Peyer's patch (tissue), 4 donors: ENCODE results near the gene GRAPL. TPM values are rescaled to one million over a fixed set of nuclear protein-coding genes. Genes with fewer than 3 reads are reported as not detected.
"Not testable (repeated sequence)": the region's sequence is repeated elsewhere in the genome, so short reads cannot be mapped to it uniquely, and the experiment has no call there.

Source experiments
- DNase-seq, 3 donors: peaks; one replicate each; pipeline ENCODE4 v3.0.0-alpha.2; 2017 to 2019
- H3K27ac ChIP-seq, 4 donors: fragments of 200-600 bp; sonication (generic); one replicate each; pipeline ENCODE4 v1.5.1; 2016 to 2019
- H3K27me3 ChIP-seq, 2 donors: fragments of 200-600 bp; sonication (generic); one replicate each; pipeline ENCODE4 v1.5.1; 2019
- H3K36me3 ChIP-seq, 3 donors: fragments of 200-600 bp; sonication (generic); one replicate each; pipeline ENCODE4 v1.5.1; 2016 to 2019
- H3K4me1 ChIP-seq, 4 donors: fragments of 200-600 bp; sonication (generic); one replicate each; pipeline ENCODE4 v1.5.1; 2016 to 2019
- H3K4me3 ChIP-seq, 4 donors: fragments of 200-600 bp; sonication (generic); 1 replicate in 3 of 4; 2 replicates in 1 of 4; pipeline ENCODE4 v1.5.1; 2016 to 2019; ENCODE audit warnings: mild to moderate bottlenecking in 1 of 4
- H3K9me3 ChIP-seq, 4 donors: fragments of 200-600 bp; sonication (generic); one replicate each; pipeline ENCODE4 v1.5.1; 2016 to 2019; ENCODE audit warnings: mild to moderate bottlenecking in 1 of 4
- total RNA-seq, 4 donors: library from RNA; depleted of rRNA; stranded (reverse); fragments of >200 nt; gene quantifications; one replicate each; pipeline ENCODE4 v1.1.0, GENCODE V29; 2016

The GRAPL gene
- total RNA-seq, 4 donors from 2014 or later: 3.7 to 17.3 (median 9.2) TPM

GRCh38 chr17:19142419-19142818 lies 15.0 kb downstream of the GRAPL start:
- H3K4me3 ChIP-seq, H3K36me3 ChIP-seq, H3K27ac ChIP-seq, H3K9me3 ChIP-seq, H3K27me3 ChIP-seq, H3K4me1 ChIP-seq: not testable (repeated sequence)
- DNase-seq: peak in 1 of 3 donors; percentile 69

GRCh38 chr17:19143097-19143777 lies 15.8 kb downstream of the GRAPL start:
- H3K27me3 ChIP-seq, H3K36me3 ChIP-seq, H3K9me3 ChIP-seq, H3K27ac ChIP-seq, H3K4me1 ChIP-seq, H3K4me3 ChIP-seq, DNase-seq: not testable (repeated sequence)

- not testable (repeated sequence) for H3K9me3 ChIP-seq, DNase-seq, H3K36me3 ChIP-seq, H3K27me3 ChIP-seq, H3K4me3 ChIP-seq, H3K4me1 ChIP-seq, H3K27ac ChIP-seq
Measured at GRCh38 chr17:19144373-19144772, 17.0 kb downstream of the GRAPL start.

GRCh38 chr17:19145471-19145870 lies 18.1 kb downstream of the GRAPL start:
- not testable (repeated sequence) for H3K36me3 ChIP-seq, H3K27me3 ChIP-seq, H3K4me1 ChIP-seq

GRCh38 chr17:19150678-19151615 lies 23.6 kb downstream of the GRAPL start:
- H3K27me3 ChIP-seq, H3K9me3 ChIP-seq, DNase-seq, H3K36me3 ChIP-seq, H3K27ac ChIP-seq, H3K4me1 ChIP-seq, H3K4me3 ChIP-seq: not testable (repeated sequence)

More at GRCh38 chr17:19145471-19145870, 18.1 kb downstream of the GRAPL start:
- not testable (repeated sequence) for H3K4me3 ChIP-seq, DNase-seq, H3K27ac ChIP-seq, H3K9me3 ChIP-seq

GRCh38 chr17:19157628-19158027 lies 30.2 kb downstream of the GRAPL start:
- not testable (repeated sequence) for H3K36me3 ChIP-seq, H3K4me3 ChIP-seq, H3K27me3 ChIP-seq, H3K27ac ChIP-seq, H3K9me3 ChIP-seq, DNase-seq, H3K4me1 ChIP-seq

GRCh38 chr17:19158478-19158877 lies 31.1 kb downstream of the GRAPL start:
- H3K4me1 ChIP-seq, H3K4me3 ChIP-seq, DNase-seq, H3K36me3 ChIP-seq, H3K27me3 ChIP-seq, H3K27ac ChIP-seq, H3K9me3 ChIP-seq: not testable (repeated sequence)

GRCh38 chr17:19158938-19159337 lies 31.5 kb downstream of the GRAPL start:
- H3K27ac ChIP-seq, H3K36me3 ChIP-seq, H3K4me3 ChIP-seq, H3K27me3 ChIP-seq, H3K4me1 ChIP-seq, H3K9me3 ChIP-seq, DNase-seq: not testable (repeated sequence)

- H3K36me3 ChIP-seq, H3K9me3 ChIP-seq, H3K27me3 ChIP-seq, H3K4me3 ChIP-seq, DNase-seq, H3K27ac ChIP-seq, H3K4me1 ChIP-seq: not testable (repeated sequence)
Measured at GRCh38 chr17:19161308-19162107, 34.1 kb downstream of the GRAPL start.

GRCh38 chr17:19162384-19163216 lies 35.2 kb downstream of the GRAPL start:
- H3K4me3 ChIP-seq, H3K27ac ChIP-seq, H3K27me3 ChIP-seq, DNase-seq, H3K9me3 ChIP-seq, H3K36me3 ChIP-seq, H3K4me1 ChIP-seq: not testable (repeated sequence)

- H3K4me3 ChIP-seq, H3K36me3 ChIP-seq, H3K4me1 ChIP-seq, H3K27me3 ChIP-seq, DNase-seq, H3K27ac ChIP-seq, H3K9me3 ChIP-seq: not testable (repeated sequence)
Measured at GRCh38 chr17:19174422-19174821, 47.0 kb downstream of the GRAPL start.

GRCh38 chr17:19175410-19175809 lies 48.0 kb downstream of the GRAPL start:
- DNase-seq, H3K9me3 ChIP-seq, H3K36me3 ChIP-seq: not testable (repeated sequence)

GRCh38 chr17:19181040-19181875 lies 53.9 kb downstream of the GRAPL start:
- H3K4me1 ChIP-seq, H3K36me3 ChIP-seq, H3K4me3 ChIP-seq, H3K9me3 ChIP-seq, DNase-seq, H3K27ac ChIP-seq, H3K27me3 ChIP-seq: not testable (repeated sequence)

More at GRCh38 chr17:19175410-19175809, 48.0 kb downstream of the GRAPL start:
- not testable (repeated sequence) for H3K4me1 ChIP-seq, H3K27me3 ChIP-seq, H3K4me3 ChIP-seq, H3K27ac ChIP-seq
